GM12878 (cell line): ENCODE measurements around the gene PRRT4.

Experiments
- CEBPB ChIP-seq, 2 experiments: fragments of 150-350 bp in 1 of 2; IDR thresholded peaks; 2 replicates each; pipeline ENCODE4 v1.6.1; 2012 to 2014; ENCODE audit warnings: low read depth in 2 of 2, low read length in 2 of 2, borderline replicate concordance in 1 of 2, inconsistent platforms in 1 of 2
- EP300 ChIP-seq, 2 experiments: fragments of 150-350 bp in 1 of 2; IDR thresholded peaks; 2 replicates each; pipeline ENCODE4 v1.6.1; 2011 to 2012; ENCODE audit warnings: low read depth in 2 of 2, low read length in 2 of 2, borderline replicate concordance in 1 of 2, improper control_type of control experiment in 1 of 2, inconsistent platforms in 1 of 2; ENCODE audit not compliant: control insufficient read depth in 1 of 2
- EZH2 ChIP-seq: IDR thresholded peaks from 2 replicates; pipeline ENCODE4 v1.6.1; 2012; ENCODE audit warnings: low read depth, mild to moderate bottlenecking, control low read depth, inconsistent platforms, low read length, borderline replicate concordance; ENCODE audit not compliant: control insufficient read depth
- POLR2A ChIP-seq: IDR thresholded peaks from 2 replicates; pipeline ENCODE4 v1.6.1; 2011; ENCODE audit warnings: low read depth, mild to moderate bottlenecking, low read length
- RELA ChIP-seq: fragments of 450-650 bp; IDR thresholded peaks from 2 replicates; pipeline ENCODE4 v1.8.0; 2014; ENCODE audit warnings: borderline replicate concordance; ENCODE audit not compliant: partially characterized antibody
- SRF ChIP-seq, 2 experiments: IDR thresholded peaks; 2 replicates each; pipeline ENCODE4 v1.6.1; 2011; ENCODE audit warnings: low read depth in 2 of 2, low read length in 2 of 2, mild to moderate bottlenecking in 1 of 2, moderate library complexity in 1 of 2
- TCF12 ChIP-seq: IDR thresholded peaks from 2 replicates; pipeline ENCODE4 v1.6.1; 2011; ENCODE audit warnings: low read depth, mild to moderate bottlenecking, low read length
- TF ChIP-seq, protein P1 (sequence below), 3 experiments: IDR thresholded peaks in 2 of 3; conservative IDR thresholded peaks in 1 of 3; 2 replicates each; pipeline ENCODE4 v1.5.1; 2011; ENCODE audit warnings: low read depth in 3 of 3, low read length in 3 of 3, mild to moderate bottlenecking in 3 of 3, control low read depth in 2 of 3, moderate library complexity in 2 of 3, inconsistent platforms in 1 of 3, mixed read lengths in 1 of 3; ENCODE audit not compliant: control insufficient read depth in 2 of 3, insufficient read depth in 1 of 3; ENCODE audit errors: extremely low read depth in 1 of 3
- TF ChIP-seq, protein P2 (sequence below): IDR thresholded peaks from 2 replicates; pipeline ENCODE4 v1.6.1; 2011; ENCODE audit warnings: low read depth, low read length, improper control_type of control experiment, borderline replicate concordance

DNA sequence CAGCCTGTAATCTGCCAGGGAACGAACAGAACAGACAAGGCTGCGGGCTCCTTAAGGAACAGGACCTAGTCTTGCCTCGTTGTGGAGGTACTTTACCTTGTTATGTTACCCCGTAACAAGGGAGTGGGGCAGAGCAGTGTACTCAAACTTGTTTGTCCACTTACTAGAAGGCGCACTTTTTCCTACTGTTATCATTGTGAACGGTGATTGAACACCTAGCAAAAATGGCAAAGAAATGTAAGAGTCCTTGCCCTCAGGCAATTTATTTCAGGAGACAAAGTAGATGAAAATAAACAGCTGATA, 48.9 kb upstream of the PRRT4 start:
- TF ChIP-seq TCF12: no peak
- no peak for TF ChIP-seq SRF (IDR thresholded peaks at IDR 0.05; ENCODE audit: low read depth in 2 of 2, low read length in 2 of 2)
- no peak for TF ChIP-seq POLR2A
- TF ChIP-seq, protein P1, sequence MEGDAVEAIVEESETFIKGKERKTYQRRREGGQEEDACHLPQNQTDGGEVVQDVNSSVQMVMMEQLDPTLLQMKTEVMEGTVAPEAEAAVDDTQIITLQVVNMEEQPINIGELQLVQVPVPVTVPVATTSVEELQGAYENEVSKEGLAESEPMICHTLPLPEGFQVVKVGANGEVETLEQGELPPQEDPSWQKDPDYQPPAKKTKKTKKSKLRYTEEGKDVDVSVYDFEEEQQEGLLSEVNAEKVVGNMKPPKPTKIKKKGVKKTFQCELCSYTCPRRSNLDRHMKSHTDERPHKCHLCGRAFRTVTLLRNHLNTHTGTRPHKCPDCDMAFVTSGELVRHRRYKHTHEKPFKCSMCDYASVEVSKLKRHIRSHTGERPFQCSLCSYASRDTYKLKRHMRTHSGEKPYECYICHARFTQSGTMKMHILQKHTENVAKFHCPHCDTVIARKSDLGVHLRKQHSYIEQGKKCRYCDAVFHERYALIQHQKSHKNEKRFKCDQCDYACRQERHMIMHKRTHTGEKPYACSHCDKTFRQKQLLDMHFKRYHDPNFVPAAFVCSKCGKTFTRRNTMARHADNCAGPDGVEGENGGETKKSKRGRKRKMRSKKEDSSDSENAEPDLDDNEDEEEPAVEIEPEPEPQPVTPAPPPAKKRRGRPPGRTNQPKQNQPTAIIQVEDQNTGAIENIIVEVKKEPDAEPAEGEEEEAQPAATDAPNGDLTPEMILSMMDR (IDR thresholded peaks at IDR 0.05 in 2 of 3, conservative IDR thresholded peaks at IDR 0.05 in 1 of 3; ENCODE audit: control insufficient read depth in 2 of 3, extremely low read depth in 1 of 3, insufficient read depth in 1 of 3, low read depth in 3 of 3, low read length in 3 of 3): no peak
- no peak for TF ChIP-seq EZH2
- TF ChIP-seq, protein P2, sequence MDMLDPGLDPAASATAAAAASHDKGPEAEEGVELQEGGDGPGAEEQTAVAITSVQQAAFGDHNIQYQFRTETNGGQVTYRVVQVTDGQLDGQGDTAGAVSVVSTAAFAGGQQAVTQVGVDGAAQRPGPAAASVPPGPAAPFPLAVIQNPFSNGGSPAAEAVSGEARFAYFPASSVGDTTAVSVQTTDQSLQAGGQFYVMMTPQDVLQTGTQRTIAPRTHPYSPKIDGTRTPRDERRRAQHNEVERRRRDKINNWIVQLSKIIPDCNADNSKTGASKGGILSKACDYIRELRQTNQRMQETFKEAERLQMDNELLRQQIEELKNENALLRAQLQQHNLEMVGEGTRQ: no peak
- no peak for TF ChIP-seq CEBPB (IDR thresholded peaks at IDR 0.05; ENCODE audit: borderline replicate concordance in 1 of 2, low read depth in 2 of 2, low read length in 2 of 2)
- TF ChIP-seq RELA: no peak
- TF ChIP-seq EP300 (IDR thresholded peaks at IDR 0.05; ENCODE audit: borderline replicate concordance in 1 of 2, control insufficient read depth in 1 of 2, low read depth in 2 of 2, low read length in 2 of 2): no peak
